Occipital lobe (tissue), 2 donors: ENCODE measurements around the gene GPR158. TPM values are rescaled to one million over a fixed set of nuclear protein-coding genes. Genes with fewer than 3 reads are reported as not detected.

ENCODE experiments used
- DNase-seq: peaks from one replicate; lab custom pipeline; 2025; lab: John Stamatoyannopoulos, UW
- total RNA-seq: library from RNA; depleted of rRNA; stranded (reverse); fragments of >200 nt; gene quantifications from one replicate; pipeline ENCODE4 v1.2.3, GENCODE V29; 2014

The GPR158 gene
- total RNA-seq, 1 donor from 2014 or later: 6.1 TPM

- DNase-seq: no peak
Measured at GRCh38 chr10:25393621-25394020, 218.8 kb downstream of the GPR158 start.

- DNase-seq: no peak
Measured at GRCh38 chr10:25398680-25399079, 223.9 kb downstream of the GPR158 start.

GRCh38 chr10:25405871-25406270 is 231.1 kb downstream of the GPR158 start:
- DNase-seq: no peak

- no peak for DNase-seq
Measured at GRCh38 chr10:25417611-25418010, 242.8 kb downstream of the GPR158 start.

GRCh38 chr10:25425776-25426175 is 251.0 kb downstream of the GPR158 start:
- no peak for DNase-seq

- no peak for DNase-seq
Measured at GRCh38 chr10:25436431-25436830, 261.6 kb downstream of the GPR158 start.

GRCh38 chr10:25441270-25441669 is 266.5 kb downstream of the GPR158 start:
- no peak for DNase-seq

GRCh38 chr10:25444266-25444665 is 269.5 kb downstream of the GPR158 start:
- DNase-seq: no peak

GRCh38 chr10:25451401-25451800 is 276.6 kb downstream of the GPR158 start:
- no peak for DNase-seq

GRCh38 chr10:25453619-25454018 is 278.8 kb downstream of the GPR158 start:
- DNase-seq: no peak

- DNase-seq: no peak
Measured at GRCh38 chr10:25455980-25456567, 281.3 kb downstream of the GPR158 start.

- no peak for DNase-seq
Measured at GRCh38 chr10:25457552-25457951, 282.8 kb downstream of the GPR158 start.

GRCh38 chr10:25465582-25466372 is 291.0 kb downstream of the GPR158 start:
- DNase-seq: no peak

- no peak for DNase-seq
Measured at GRCh38 chr10:25467881-25468280, 293.1 kb downstream of the GPR158 start.

- DNase-seq: no peak
Measured at GRCh38 chr10:25481467-25481866, 306.7 kb downstream of the GPR158 start.

GRCh38 chr10:25483999-25484398 is 309.2 kb downstream of the GPR158 start:
- no peak for DNase-seq

- DNase-seq: no peak
Measured at GRCh38 chr10:25487266-25487665, 312.5 kb downstream of the GPR158 start.

- DNase-seq: no peak
Measured at GRCh38 chr10:25492040-25492439, 317.2 kb downstream of the GPR158 start.

GRCh38 chr10:25492680-25493079 is 317.9 kb downstream of the GPR158 start:
- DNase-seq: no peak

GRCh38 chr10:25493122-25493893 is 318.5 kb downstream of the GPR158 start:
- DNase-seq: no peak

- no peak for DNase-seq
Measured at GRCh38 chr10:25497246-25497645, 322.4 kb downstream of the GPR158 start.

GRCh38 chr10:25498645-25499044 is 323.8 kb downstream of the GPR158 start:
- DNase-seq: no peak
